ENCODE results near the gene MAST4.
"Not testable (repeated sequence)": the region's sequence is repeated elsewhere in the genome, so short reads cannot be mapped to it uniquely, and the experiment has no call there.

Gene MAST4

GRCh38 chr5:66742083-66742895, 146.1 kb downstream of the MAST4 start:
- no peak for DNase-seq (ENCODE audit: low read depth in 2 of 3, low spot score in 2 of 3)

- no peak for DNase-seq (ENCODE audit: low read depth in 2 of 3, low spot score in 2 of 3)
Measured at GRCh38 chr5:66742896-66743247, 146.7 kb downstream of the MAST4 start.

GRCh38 chr5:66743344-66743743, 147.2 kb downstream of the MAST4 start:
- DNase-seq (ENCODE audit: low read depth in 2 of 3, low spot score in 2 of 3) = no peak

- no peak for DNase-seq (ENCODE audit: low read depth in 2 of 3, low spot score in 2 of 3)
Measured at GRCh38 chr5:66744040-66744439, 147.8 kb downstream of the MAST4 start.

- DNase-seq (ENCODE audit: low read depth in 2 of 3, low spot score in 2 of 3) = no peak
Measured at GRCh38 chr5:66745297-66745696, 149.1 kb downstream of the MAST4 start.

GRCh38 chr5:66747607-66748006, 151.4 kb downstream of the MAST4 start:
- DNase-seq (ENCODE audit: low read depth in 2 of 3, low spot score in 2 of 3) = no peak

GRCh38 chr5:66752668-66753067, 156.5 kb downstream of the MAST4 start:
- DNase-seq (ENCODE audit: low read depth in 2 of 3, low spot score in 2 of 3) = not testable (repeated sequence)

- no peak for DNase-seq (ENCODE audit: low read depth in 2 of 3, low spot score in 2 of 3)
Measured at GRCh38 chr5:66757219-66757833, 161.1 kb downstream of the MAST4 start.

- no peak for DNase-seq (ENCODE audit: low read depth in 2 of 3, low spot score in 2 of 3)
Measured at GRCh38 chr5:66757834-66758371, 161.7 kb downstream of the MAST4 start.

GRCh38 chr5:66769030-66769733, 173.0 kb downstream of the MAST4 start:
- DNase-seq (ENCODE audit: low read depth in 2 of 3, low spot score in 2 of 3) = no peak

- no peak for DNase-seq (ENCODE audit: low read depth in 2 of 3, low spot score in 2 of 3)
Measured at GRCh38 chr5:66769839-66770617, 173.8 kb downstream of the MAST4 start.

GRCh38 chr5:66777868-66778267, 181.7 kb downstream of the MAST4 start:
- DNase-seq (ENCODE audit: low read depth in 2 of 3, low spot score in 2 of 3) = no peak

GRCh38 chr5:66779528-66779927, 183.3 kb downstream of the MAST4 start:
- DNase-seq (ENCODE audit: low read depth in 2 of 3, low spot score in 2 of 3) = no peak

GRCh38 chr5:66788556-66788955, 192.4 kb downstream of the MAST4 start:
- no peak for DNase-seq (ENCODE audit: low read depth in 2 of 3, low spot score in 2 of 3)

GRCh38 chr5:66789434-66789833, 193.2 kb downstream of the MAST4 start:
- DNase-seq (ENCODE audit: low read depth in 2 of 3, low spot score in 2 of 3) = no peak

- no peak for DNase-seq (ENCODE audit: low read depth in 2 of 3, low spot score in 2 of 3)
Measured at GRCh38 chr5:66793049-66793448, 196.9 kb downstream of the MAST4 start.

GRCh38 chr5:66795682-66796081, 199.5 kb downstream of the MAST4 start:
- DNase-seq (ENCODE audit: low read depth in 2 of 3, low spot score in 2 of 3) = no peak

- DNase-seq (ENCODE audit: low read depth in 2 of 3, low spot score in 2 of 3) = no peak
Measured at GRCh38 chr5:66796305-66797292, 200.4 kb downstream of the MAST4 start.

- DNase-seq (ENCODE audit: low read depth in 2 of 3, low spot score in 2 of 3) = no peak
Measured at GRCh38 chr5:66802941-66803340, 206.7 kb downstream of the MAST4 start.
